Naive B cell (primary cell): ENCODE results near the gene ZFX. TPM values are rescaled to one million over a fixed set of nuclear protein-coding genes. Genes with fewer than 3 reads are reported as not detected.

Source experiments
- ATAC-seq, 2 donors: fragments of 150-1000 bp; cut with Tn5 transposase; 2 replicates each; pipeline ENCODE4 v1.10.0; 2021; ENCODE audit warnings: low read depth in 2 of 2, mild to moderate bottlenecking in 2 of 2, moderate library complexity in 2 of 2
- DNase-seq: peaks from one replicate; pipeline ENCODE4 v3.0.0; 2022
- H3K27ac Mint-ChIP-seq, 6 donors: one replicate each; pipeline ENCODE4 v1.8.0; 2020 to 2022; ENCODE audit warnings: mild to moderate bottlenecking in 6 of 6, mixed read lengths in 6 of 6, moderate library complexity in 5 of 6, inconsistent platforms in 2 of 6
- H3K27me3 Mint-ChIP-seq, 3 donors: one replicate each; pipeline ENCODE4 v1.8.0; 2021 to 2022; ENCODE audit warnings: mixed read lengths in 3 of 3, mild to moderate bottlenecking in 1 of 3
- H3K36me3 Mint-ChIP-seq, 2 donors: one replicate each; pipeline ENCODE4 v1.8.0; 2020 to 2022; ENCODE audit warnings: mixed read lengths in 2 of 2, inconsistent platforms in 1 of 2, mild to moderate bottlenecking in 1 of 2
- H3K4me1 Mint-ChIP-seq, 3 donors: one replicate each; pipeline ENCODE4 v1.8.0; 2020 to 2022; ENCODE audit warnings: mixed read lengths in 3 of 3, inconsistent platforms in 1 of 3, mild to moderate bottlenecking in 1 of 3, moderate library complexity in 1 of 3
- H3K4me3 Mint-ChIP-seq, 8 donors: one replicate each; pipeline ENCODE4 v1.8.0; 2020 to 2022; ENCODE audit warnings: mild to moderate bottlenecking in 8 of 8, mixed read lengths in 8 of 8, moderate library complexity in 8 of 8, inconsistent platforms in 2 of 8
- H3K9me3 Mint-ChIP-seq, 7 donors: one replicate each; pipeline ENCODE4 v1.8.0; 2020 to 2022; ENCODE audit warnings: mixed read lengths in 7 of 7, mild to moderate bottlenecking in 5 of 7, inconsistent platforms in 2 of 7, moderate library complexity in 1 of 7
- polyA plus RNA-seq, 6 donors: library from polyadenylated mRNA; unstranded; fragments of 300-500 nt; fragmentation: Illumina TruSeq; gene quantifications; one replicate each; pipeline ENCODE4 v1.2.3, GENCODE V29; 2021; ENCODE audit warnings: low read depth in 6 of 6

The ZFX gene
- polyA plus RNA-seq, 6 donors from 2014 or later: 29.2 to 66.7 (median 57.8) TPM

DNA sequence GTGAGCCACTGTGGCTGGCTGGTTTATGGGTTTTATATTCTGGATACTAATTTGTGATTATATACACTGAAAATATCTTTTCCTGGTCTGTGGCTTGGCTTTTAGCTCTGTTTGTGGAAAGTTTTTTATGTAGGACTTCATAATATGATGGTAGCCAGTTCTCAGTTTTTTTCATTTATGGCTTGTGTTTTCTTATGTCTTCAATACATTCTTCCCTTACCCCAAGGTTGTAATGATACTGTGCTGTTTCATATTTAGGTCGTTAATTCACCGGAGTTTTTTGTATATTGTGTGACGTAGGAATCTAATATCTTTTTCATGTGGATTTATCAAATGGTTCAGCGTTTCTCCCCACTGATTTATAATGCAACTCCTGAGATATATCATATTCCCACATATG lies 6.6 kb downstream of the ZFX start:
- Mint-ChIP-seq H3K27me3 (no peaks in the 10 kb centered on the region), H3K36me3 (peaks cover 0 to 6% of the 10 kb centered on the region in 2 donors), H3K4me1 (peaks cover 38 to 71% (median 55%) of the 10 kb centered on the region in 3 donors), H3K27ac (peak overlapping the region in 3 of 6 donors; percentile 1 to 94 (median 70)), H3K9me3 (no peaks in the 10 kb centered on the region), H3K4me3 (peak overlapping the region in 1 of 8 donors; percentile 76)
- ATAC-seq (no peak), DNase-seq (no peak)

DNA sequence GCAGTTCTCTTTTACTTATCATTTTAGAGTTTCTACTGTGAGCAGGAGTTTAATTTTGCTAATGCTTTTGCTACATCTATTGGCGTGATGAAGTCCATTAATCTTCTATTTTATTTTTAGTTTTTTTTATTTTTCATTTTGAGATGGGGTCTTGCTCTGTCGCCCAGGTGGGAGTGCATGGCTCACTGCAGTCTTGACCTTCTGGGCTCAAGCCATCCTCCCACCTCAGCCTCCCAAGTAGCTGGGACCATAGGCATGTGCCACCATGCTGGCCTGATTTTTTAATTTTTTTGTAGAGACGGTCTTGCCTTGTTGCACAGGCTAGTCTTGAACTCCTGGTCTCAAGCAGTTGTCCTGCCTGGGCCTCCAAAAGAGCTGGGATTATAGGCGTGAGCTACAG lies 9.4 kb downstream of the ZFX start:
- DNase-seq (no peak), ATAC-seq (no peak)
- H3K4me1 Mint-ChIP-seq: peaks cover 16 to 54% (median 41%) of the 10 kb centered on the region in 3 donors
- H3K4me3 Mint-ChIP-seq: peak overlapping the region in 1 of 8 donors; percentile 54
- peaks cover 0 to 8% of the 10 kb centered on the region in 2 donors for H3K36me3 Mint-ChIP-seq
- H3K27ac Mint-ChIP-seq: no peak overlapping the region
- H3K9me3 Mint-ChIP-seq: no peaks in the 10 kb centered on the region
- no peaks in the 10 kb centered on the region for H3K27me3 Mint-ChIP-seq

DNA sequence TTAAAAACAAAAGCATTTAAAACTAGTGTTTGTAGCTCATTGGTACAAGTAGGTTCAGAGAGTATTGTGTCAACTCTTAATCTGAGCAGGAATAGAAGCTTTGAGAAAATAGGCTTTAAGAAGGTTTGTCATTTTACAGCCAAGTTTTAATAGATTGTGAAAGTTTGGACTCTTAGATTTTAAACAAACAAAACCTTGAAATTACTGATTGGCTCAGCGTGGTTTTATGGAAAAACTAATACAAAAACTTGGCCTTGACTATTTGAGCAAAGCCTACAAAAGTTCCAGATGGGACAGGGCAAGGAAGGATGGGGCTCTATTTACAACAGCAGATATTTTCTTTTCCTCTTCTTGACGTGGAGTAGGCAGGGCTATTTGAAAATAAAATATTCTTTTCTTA lies 16.5 kb downstream of the ZFX start:
- ATAC-seq: no peak
- Mint-ChIP-seq H3K36me3 (peaks cover 0 to 8% of the 10 kb centered on the region in 2 donors), H3K4me3 (no peak overlapping the region), H3K27me3 (no peaks in the 10 kb centered on the region), H3K4me1 (peaks cover 33 to 62% (median 49%) of the 10 kb centered on the region in 3 donors), H3K27ac (peak overlapping the region in 2 of 6 donors; percentile 18 to 63), H3K9me3 (no peaks in the 10 kb centered on the region)
- no peak for DNase-seq

DNA sequence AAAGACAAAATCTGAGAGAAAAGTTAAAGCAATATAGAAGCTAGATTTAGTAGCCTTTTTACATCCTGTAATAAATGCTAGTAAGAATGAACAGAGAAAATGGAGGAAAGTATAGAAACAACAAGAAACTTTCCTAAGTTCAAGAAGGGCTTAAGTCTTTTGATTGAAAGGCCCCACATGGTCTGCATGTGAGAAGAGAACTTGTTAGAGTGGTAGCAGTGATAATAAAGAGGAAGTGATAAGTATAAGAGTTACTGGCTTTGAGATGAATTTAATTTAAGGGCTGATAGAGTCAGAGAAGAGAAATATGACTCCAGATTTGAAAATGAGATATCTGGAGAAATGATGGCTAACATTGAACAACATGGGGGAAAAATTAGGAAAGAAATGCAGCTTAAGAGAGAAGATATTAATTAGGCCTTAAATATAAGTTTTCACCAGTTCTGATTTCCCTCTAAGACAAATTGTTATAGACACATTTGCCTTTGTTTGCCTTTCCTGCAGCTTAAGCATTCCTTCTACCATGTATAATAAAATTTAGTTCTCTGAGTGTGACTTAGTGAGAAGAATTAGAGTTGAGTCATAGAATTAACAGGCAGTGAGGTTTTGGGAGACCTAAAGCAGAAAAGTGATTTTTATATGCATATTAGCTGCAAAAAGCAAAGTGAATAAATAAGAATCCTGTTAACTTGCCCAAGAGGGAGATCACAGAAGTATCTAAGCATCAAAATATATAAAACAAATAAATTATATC lies 18.4 kb downstream of the ZFX start:
- no peak for DNase-seq
- Mint-ChIP-seq H3K4me3 (peak overlapping the region in 3 of 8 donors; percentile 4 to 63 (median 7)), H3K27me3 (no peaks in the 10 kb centered on the region), H3K36me3 (peaks cover 0 to 5% of the 10 kb centered on the region in 2 donors), H3K4me1 (peaks cover 40 to 66% (median 51%) of the 10 kb centered on the region in 3 donors), H3K9me3 (no peaks in the 10 kb centered on the region), H3K27ac (peak overlapping the region in 5 of 6 donors; percentile 0 to 76 (median 42))
- ATAC-seq: peak; percentile 58 to 59

DNA sequence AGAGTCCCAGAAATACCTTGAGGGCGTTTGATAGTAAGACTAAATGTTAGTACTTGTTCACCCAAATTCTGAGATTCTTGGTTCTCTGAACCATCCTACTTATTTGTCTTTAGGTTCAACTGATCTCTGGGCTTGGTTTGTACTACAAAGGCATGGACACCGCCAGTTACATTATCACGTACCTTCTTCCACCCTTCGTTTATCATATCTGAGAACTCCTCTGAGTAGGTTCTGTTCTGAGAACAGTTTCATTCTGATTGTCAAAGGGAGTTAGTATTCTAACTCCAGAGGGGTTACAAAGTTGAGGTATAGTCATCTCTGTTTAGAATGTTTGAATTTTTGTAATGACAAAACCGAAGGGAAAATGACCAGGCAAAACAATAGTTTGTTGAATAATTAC lies 19.3 kb downstream of the ZFX start:
- Mint-ChIP-seq H3K36me3 (peaks cover 0 to 8% of the 10 kb centered on the region in 2 donors), H3K9me3 (no peaks in the 10 kb centered on the region), H3K27me3 (no peaks in the 10 kb centered on the region), H3K4me3 (peak overlapping the region in 5 of 8 donors; percentile 3 to 84 (median 63)), H3K4me1 (peaks cover 40 to 68% (median 55%) of the 10 kb centered on the region in 3 donors), H3K27ac (peak overlapping the region in 4 of 6 donors; percentile 87 to 91 (median 90))
- DNase-seq: no peak
- no peak for ATAC-seq

DNA sequence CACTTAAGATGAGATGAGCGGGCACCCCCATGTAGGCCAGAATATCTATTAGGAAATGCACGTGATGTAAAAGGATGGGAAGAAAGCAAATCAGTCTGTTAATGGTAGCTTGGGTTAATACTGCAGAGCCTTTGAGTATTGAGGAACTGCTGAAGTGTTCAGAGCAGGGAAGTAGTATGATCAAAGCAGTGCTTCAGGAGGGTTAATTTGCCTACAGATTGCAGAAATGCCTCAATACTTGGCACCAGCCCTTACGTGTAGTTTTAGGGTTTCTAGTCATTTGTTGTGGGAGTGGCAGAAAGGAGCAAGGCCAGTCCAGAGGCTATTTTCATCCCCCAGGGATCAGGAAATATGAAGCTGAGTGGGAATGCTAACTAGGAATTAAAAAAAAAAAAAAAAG lies 19.7 kb downstream of the ZFX start:
- Mint-ChIP-seq H3K4me3 (peak overlapping the region in 7 of 8 donors; percentile 3 to 84 (median 59)), H3K4me1 (peaks cover 40 to 65% (median 54%) of the 10 kb centered on the region in 3 donors), H3K9me3 (no peaks in the 10 kb centered on the region), H3K27me3 (no peaks in the 10 kb centered on the region), H3K36me3 (peaks cover 0 to 8% of the 10 kb centered on the region in 2 donors), H3K27ac (peak overlapping the region; percentile 87 to 91 (median 90))
- ATAC-seq (peak; percentile 90 to 92), DNase-seq (peak; percentile 37)

DNA sequence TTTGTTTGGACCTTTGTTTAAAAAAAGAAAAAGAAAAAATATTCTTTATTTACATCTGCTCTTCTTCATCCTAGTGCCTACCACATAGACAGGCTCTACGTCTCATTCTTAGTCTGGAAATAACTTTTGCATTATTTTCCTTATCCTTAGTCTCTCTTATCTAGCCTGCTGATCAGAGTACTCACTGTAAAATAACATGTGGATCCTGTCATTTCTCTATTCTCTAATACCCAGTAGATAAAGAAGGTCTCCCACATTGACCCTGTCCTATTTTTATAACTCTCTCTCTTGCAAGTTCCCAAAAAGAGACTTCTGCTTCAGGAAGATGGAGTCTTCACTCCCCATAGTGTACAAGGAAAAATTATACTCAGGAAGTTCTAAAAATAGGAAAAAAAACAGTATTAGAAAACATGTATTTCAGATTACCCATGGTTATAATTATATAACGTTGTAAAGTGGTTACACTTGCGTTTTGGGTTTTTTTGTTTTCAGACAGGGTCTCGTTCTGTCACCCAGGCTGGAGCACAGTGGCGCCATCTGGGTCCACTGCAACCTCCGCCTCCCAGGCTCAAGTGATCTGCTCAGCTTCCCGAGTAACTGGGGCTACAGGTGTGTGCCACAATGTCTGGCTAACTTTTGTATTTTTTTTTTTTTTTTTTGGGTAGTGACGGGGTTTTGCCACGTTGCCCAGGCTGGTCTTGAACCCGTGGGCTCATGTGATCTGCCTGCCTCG lies 23.8 kb downstream of the ZFX start:
- DNase-seq (no peak), ATAC-seq (no peak)
- Mint-ChIP-seq H3K27me3 (no peaks in the 10 kb centered on the region), H3K36me3 (peaks cover 14 to 24% of the 10 kb centered on the region in 2 donors), H3K9me3 (no peaks in the 10 kb centered on the region), H3K27ac (peak overlapping the region in 3 of 6 donors; percentile 46 to 79 (median 78)), H3K4me3 (no peak overlapping the region), H3K4me1 (peaks cover 28 to 47% (median 41%) of the 10 kb centered on the region in 3 donors)

DNA sequence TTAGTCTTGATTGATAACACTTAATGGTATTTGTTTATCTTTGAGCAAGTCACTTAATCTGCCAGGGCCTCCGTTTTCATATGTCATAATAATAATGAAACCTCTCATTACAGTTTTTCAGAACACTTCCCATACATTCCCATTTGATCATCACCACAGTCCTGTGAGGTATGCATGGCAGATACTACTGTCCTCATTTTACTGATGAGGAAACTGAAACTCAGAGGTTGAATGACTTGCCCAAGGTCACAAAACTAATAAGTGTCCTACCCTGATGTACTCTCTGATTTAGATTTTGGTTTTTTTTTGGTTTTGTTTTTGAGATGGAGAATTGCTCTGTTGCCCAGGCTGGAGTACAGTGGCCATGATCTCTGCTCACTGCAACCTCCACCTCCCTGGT lies 25.7 kb downstream of the ZFX start:
- H3K4me1 Mint-ChIP-seq: peaks cover 12 to 29% (median 27%) of the 10 kb centered on the region in 3 donors
- no peak for DNase-seq
- H3K27ac Mint-ChIP-seq: peak overlapping the region in 1 of 6 donors; percentile 45
- peaks cover 21 to 24% of the 10 kb centered on the region in 2 donors for H3K36me3 Mint-ChIP-seq
- H3K9me3 Mint-ChIP-seq: no peaks in the 10 kb centered on the region
- no peak for ATAC-seq
- H3K4me3 Mint-ChIP-seq: no peak overlapping the region
- H3K27me3 Mint-ChIP-seq: no peaks in the 10 kb centered on the region

DNA sequence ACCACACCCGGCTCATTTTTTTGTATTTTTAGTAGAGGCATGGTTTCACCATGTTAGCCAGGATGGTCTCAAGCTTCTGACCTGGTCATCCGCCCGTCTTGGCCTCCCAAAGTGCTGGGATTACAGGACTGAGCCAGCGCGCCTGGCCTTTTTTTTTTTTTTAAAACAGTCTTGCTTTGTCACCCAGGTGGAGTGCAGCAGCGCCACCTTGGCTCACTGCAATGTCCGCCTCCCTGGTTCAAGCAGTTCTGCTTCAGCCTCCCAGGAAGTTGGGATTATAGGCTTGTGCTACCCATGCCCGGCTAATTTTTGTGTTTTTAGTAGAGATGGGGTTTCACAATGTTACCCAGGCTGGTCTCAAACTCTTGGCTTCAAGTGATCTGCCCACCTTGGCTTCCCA lies 28.9 kb downstream of the ZFX start:
- no peaks in the 10 kb centered on the region for H3K9me3 Mint-ChIP-seq
- peaks cover 17 to 21% of the 10 kb centered on the region in 2 donors for H3K36me3 Mint-ChIP-seq
- peaks cover 0 to 9% (median 8%) of the 10 kb centered on the region in 3 donors for H3K4me1 Mint-ChIP-seq

DNA sequence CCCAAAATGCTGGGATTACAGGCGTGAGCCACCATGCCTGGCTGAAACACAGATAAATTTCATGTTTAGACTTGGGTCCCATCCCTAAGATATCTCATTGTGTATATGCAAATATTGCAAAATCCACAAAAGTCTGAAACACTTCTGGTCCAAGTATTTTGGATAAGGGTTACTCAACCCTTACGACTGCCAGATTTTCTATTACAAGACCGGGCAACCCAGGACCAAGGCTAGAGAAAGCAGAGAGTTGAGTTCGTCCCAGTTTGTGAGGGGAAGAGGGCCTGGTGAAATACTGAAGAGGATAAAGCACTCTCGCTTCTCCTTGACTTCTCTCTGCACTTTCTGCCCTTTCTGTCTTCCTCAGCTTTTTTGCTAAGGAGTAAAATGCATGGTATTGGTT lies 34.5 kb downstream of the ZFX start:
- no peak for ATAC-seq
- DNase-seq: no peak
- H3K27me3 Mint-ChIP-seq: no peaks in the 10 kb centered on the region
- H3K4me3 Mint-ChIP-seq: no peak overlapping the region
- no peaks in the 10 kb centered on the region for H3K9me3 Mint-ChIP-seq
- peaks cover 13 to 23% (median 15%) of the 10 kb centered on the region in 3 donors for H3K4me1 Mint-ChIP-seq
- H3K36me3 Mint-ChIP-seq: peaks cover 4 to 8% of the 10 kb centered on the region in 2 donors
- H3K27ac Mint-ChIP-seq: no peak overlapping the region

More for the DNA sequence above, 28.9 kb downstream of the ZFX start:
- Mint-ChIP-seq H3K27me3 (no peaks in the 10 kb centered on the region), H3K27ac (no peak overlapping the region), H3K4me3 (no peak overlapping the region)
- ATAC-seq (no peak), DNase-seq (no peak)

DNA sequence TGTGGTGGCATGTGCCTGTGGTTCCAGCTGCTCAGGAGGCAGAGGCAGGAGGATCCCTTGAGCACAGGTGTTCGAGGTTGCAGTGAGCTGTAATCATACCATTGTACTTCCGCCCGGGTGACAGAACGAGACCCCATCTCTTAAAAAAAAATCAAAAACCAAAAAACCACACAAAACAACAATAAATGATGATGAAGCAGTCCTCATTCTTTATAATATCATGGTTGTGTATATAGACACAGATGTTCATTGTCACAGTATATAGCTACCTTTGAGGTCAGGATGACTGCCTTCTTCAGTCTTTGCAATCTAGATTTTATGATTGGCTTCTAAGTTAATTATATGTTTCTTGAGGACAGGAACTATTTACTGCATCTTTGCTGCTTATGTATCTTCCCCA lies 37.0 kb downstream of the ZFX start:
- DNase-seq: no peak
- Mint-ChIP-seq H3K27me3 (no peaks in the 10 kb centered on the region), H3K27ac (peak overlapping the region in 3 of 6 donors; percentile 47 to 57 (median 49)), H3K36me3 (peaks cover 0 to 8% of the 10 kb centered on the region in 2 donors), H3K9me3 (no peaks in the 10 kb centered on the region), H3K4me1 (peaks cover 20 to 35% (median 26%) of the 10 kb centered on the region in 3 donors), H3K4me3 (peak overlapping the region in 1 of 8 donors; percentile 75)
- ATAC-seq: no peak

DNA sequence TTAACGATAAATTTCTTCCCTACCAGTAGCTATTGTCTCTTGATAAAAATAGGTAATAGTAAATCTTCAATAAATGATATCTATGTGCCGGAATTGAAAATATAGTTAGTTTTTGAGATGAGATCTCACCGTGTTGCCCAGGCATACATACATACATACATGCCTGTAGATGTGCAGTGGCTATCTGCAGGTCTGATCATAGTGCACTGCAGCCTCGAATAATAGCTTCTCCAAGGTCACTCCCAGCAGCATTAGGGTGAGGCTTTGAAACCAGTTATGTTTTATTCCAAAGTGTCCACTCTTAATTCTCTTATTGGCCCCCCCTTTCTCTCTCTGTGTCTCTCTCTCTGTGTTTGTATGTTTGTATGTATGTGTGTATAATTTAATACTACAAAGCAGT lies 37.5 kb downstream of the ZFX start:
- Mint-ChIP-seq H3K4me1 (peaks cover 20 to 39% (median 26%) of the 10 kb centered on the region in 3 donors), H3K9me3 (no peaks in the 10 kb centered on the region), H3K36me3 (peaks cover 0 to 8% of the 10 kb centered on the region in 2 donors), H3K4me3 (no peak overlapping the region), H3K27ac (peak overlapping the region in 1 of 6 donors; percentile 26), H3K27me3 (no peaks in the 10 kb centered on the region)
- ATAC-seq (no peak), DNase-seq (no peak)

DNA sequence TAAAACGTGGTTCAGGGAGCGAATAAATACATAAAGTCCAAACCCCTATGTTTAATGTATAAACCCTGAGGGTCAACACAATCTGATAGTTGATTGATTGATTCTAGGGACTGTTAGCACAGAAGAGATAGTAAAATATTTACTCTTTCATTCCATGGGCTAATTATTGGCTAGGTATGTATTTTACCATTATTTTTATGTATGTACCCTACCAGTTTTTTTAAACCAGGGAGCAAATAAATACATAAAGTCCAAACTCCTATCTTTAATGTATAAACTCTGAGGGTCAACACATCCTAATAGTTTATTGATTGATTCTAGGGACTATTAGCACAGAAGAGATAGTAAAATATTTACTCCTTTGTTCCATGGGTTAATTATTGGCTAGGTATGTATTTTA lies 40.0 kb downstream of the ZFX start:
- no peak for DNase-seq
- no peak for ATAC-seq
- Mint-ChIP-seq H3K4me3 (no peak overlapping the region), H3K4me1 (peaks cover 32 to 58% (median 38%) of the 10 kb centered on the region in 3 donors), H3K36me3 (peaks cover 8% of the 10 kb centered on the region in 2 donors), H3K27me3 (no peaks in the 10 kb centered on the region), H3K9me3 (no peaks in the 10 kb centered on the region), H3K27ac (peak overlapping the region in 1 of 6 donors; percentile 70)
